GM23248 (cell line): ENCODE results near the gene ATP5PO. TPM values are rescaled to one million over a fixed set of nuclear protein-coding genes. Genes with fewer than 3 reads are reported as not detected.

Source experiments
- DNase-seq: peaks from one replicate; pipeline ENCODE4 v3.0.0-alpha.2; 2015
- H2AFZ ChIP-seq: fragments of 200-600 bp; sonication (generic); 2 replicates; pipeline ENCODE4 v1.6.1; 2016; ENCODE audit warnings: antibody characterized with exemption
- H3F3A ChIP-seq: fragments of 200-600 bp; sonication (generic); 2 replicates; pipeline ENCODE4 v1.6.1; 2016; ENCODE audit warnings: mild to moderate bottlenecking, antibody characterized with exemption, mixed run types; ENCODE audit not compliant: insufficient read depth
- H3K27ac ChIP-seq: fragments of 200-600 bp; sonication (generic); 2 replicates; pipeline ENCODE4 v1.5.1; 2016; ENCODE audit warnings: mild to moderate bottlenecking
- H3K27me3 ChIP-seq: fragments of 200-600 bp; sonication (generic); replicated peaks from 2 replicates; pipeline ENCODE4 v1.6.1; 2016; ENCODE audit warnings: mild to moderate bottlenecking; ENCODE audit not compliant: insufficient read depth
- H3K36me3 ChIP-seq: fragments of 200-600 bp; sonication (generic); 2 replicates; pipeline ENCODE4 v1.6.1; 2016; ENCODE audit warnings: low read depth, mild to moderate bottlenecking
- H3K4me1 ChIP-seq: fragments of 200-600 bp; sonication (generic); 2 replicates; pipeline ENCODE4 v1.6.1; 2016; ENCODE audit warnings: mild to moderate bottlenecking; ENCODE audit not compliant: insufficient read depth
- H3K4me2 ChIP-seq: fragments of 200-600 bp; sonication (generic); one replicate; pipeline ENCODE4 v1.6.1; 2016; ENCODE audit warnings: mild to moderate bottlenecking; ENCODE audit not compliant: unreplicated experiment
- H3K4me3 ChIP-seq: fragments of 200-600 bp; sonication (generic); 2 replicates; pipeline ENCODE4 v1.5.1; 2016; ENCODE audit warnings: mild to moderate bottlenecking
- H3K79me2 ChIP-seq: fragments of 200-600 bp; sonication (generic); 2 replicates; pipeline ENCODE4 v1.6.1; 2016; ENCODE audit warnings: mild to moderate bottlenecking; ENCODE audit not compliant: insufficient read depth
- H3K9ac ChIP-seq: fragments of 200-600 bp; sonication (generic); 2 replicates; pipeline ENCODE4 v1.6.1; 2016; ENCODE audit warnings: mild to moderate bottlenecking
- H3K9me2 ChIP-seq: fragments of 200-600 bp; sonication (generic); 2 replicates; pipeline ENCODE4 v1.6.1; 2016; ENCODE audit warnings: mixed run types, mild to moderate bottlenecking, moderate library complexity; ENCODE audit not compliant: insufficient read depth
- H3K9me3 ChIP-seq: fragments of 200-600 bp; sonication (generic); one replicate; pipeline ENCODE4 v1.6.1; 2017; ENCODE audit warnings: low read depth
- H4K20me1 ChIP-seq: fragments of 200-600 bp; sonication (generic); 2 replicates; pipeline ENCODE4 v1.6.0; 2016; ENCODE audit not compliant: insufficient read depth
- EZH2 ChIP-seq: fragments of 200-600 bp; sonication (generic); IDR thresholded peaks from 2 replicates; pipeline ENCODE4 v1.6.1; 2018; ENCODE audit warnings: antibody characterized with exemption, mild to moderate bottlenecking; ENCODE audit not compliant: insufficient read depth, poor library complexity, severe bottlenecking
- EZH2phosphoT487 ChIP-seq: fragments of 200-600 bp; sonication (generic); IDR thresholded peaks from 2 replicates; pipeline ENCODE4 v1.6.1; 2018; ENCODE audit warnings: antibody characterized with exemption, moderate library complexity, mild to moderate bottlenecking, low read depth; ENCODE audit not compliant: insufficient read depth
- WGBS, 2 experiments: methylation state at CpG; one replicate each; pipeline ENCODE4 v1.1.6; 2015 to 2017; ENCODE audit warnings: low lambda C conversion rate in 2 of 2, low coverage in 1 of 2; ENCODE audit errors: missing lambda C conversion rate in 2 of 2; 5-methylcytosine and 5-hydroxymethylcytosine counted together
- in situ Hi-C: fragments of 300-500 bp; cut with MboI; formaldehyde crosslinking; loops from 2 replicates; pipeline ENCODE4 v1.15.0; 2020
- polyA plus RNA-seq: library from polyadenylated mRNA; unstranded; fragments of >200 nt; fragmentation: Nextera tagmentation; extraction: Ambion mirVana; gene quantifications from 2 replicates; pipeline ENCODE4 v1.2.1, GENCODE V29; 2016
- total RNA-seq: library from RNA; depleted of rRNA; stranded (reverse); fragments of >200 nt; shearing (Covaris generic); gene quantifications from 2 replicates; pipeline ENCODE4 v1.2.3, GENCODE V29; 2014

ATP5PO gene
- total and polyA plus RNA-seq, 2 experiments from 2014 or later: 122 to 237 TPM

DNA sequence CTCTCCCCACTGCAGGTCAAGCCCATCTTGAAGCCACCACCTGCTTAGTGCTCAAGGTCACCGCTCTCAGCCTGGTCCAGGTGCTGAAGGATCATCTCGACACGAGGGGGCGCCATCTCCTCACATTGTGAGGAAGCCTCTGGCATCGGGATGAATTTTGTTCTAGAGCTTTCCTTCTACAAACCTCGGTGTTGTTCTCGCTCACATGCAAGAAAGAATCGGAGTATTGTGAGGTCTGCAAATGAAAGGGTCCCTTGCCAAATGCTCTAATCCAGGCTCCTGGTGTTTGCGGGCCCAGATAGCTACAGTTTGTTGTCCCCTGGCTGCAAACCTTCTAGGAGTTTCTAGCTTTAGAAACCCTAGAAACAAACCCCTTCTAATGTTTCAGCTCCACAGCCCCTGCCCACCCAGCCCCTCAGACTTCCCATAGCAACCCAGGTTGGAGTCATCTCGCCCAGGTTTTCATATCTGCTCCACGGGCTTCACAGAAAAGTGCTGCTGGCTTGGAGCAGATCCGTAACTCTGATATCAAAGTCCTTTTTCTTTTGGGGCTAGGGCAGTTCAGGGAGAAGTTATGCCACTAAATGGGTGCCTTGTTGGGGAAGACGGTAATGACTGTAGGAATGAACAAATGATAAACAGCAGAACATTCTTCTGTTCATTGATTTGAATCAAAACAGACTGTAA is 8.6 kb upstream of the ATP5PO start:
- no peaks in the 10 kb centered on the region for H3K27me3 ChIP-seq
- in situ Hi-C loops: loop anchor here (25.0 kb wide), 1 partner anchor 713 kb away; no protein-coding TSS in a partner anchor
- H3K9me2 ChIP-seq: no peaks in the 10 kb centered on the region
- no peaks in the 10 kb centered on the region for H3K4me1 ChIP-seq
- peak; percentile 88 for DNase-seq
- H3K4me3 ChIP-seq: no peak overlapping the region
- H3K79me2 ChIP-seq: no peaks in the 10 kb centered on the region
- H4K20me1 ChIP-seq: no peaks in the 10 kb centered on the region
- H3K9ac ChIP-seq: no peak overlapping the region
- no peaks in the 10 kb centered on the region for H3K9me3 ChIP-seq
- TF ChIP-seq EZH2phosphoT487 (no peak), EZH2 (no peak)
- H3K27ac ChIP-seq: no peak overlapping the region
- H3F3A ChIP-seq: no peaks in the 10 kb centered on the region
- H3K36me3 ChIP-seq: no peaks in the 10 kb centered on the region
- peak overlapping the region; percentile 63 for H2AFZ ChIP-seq
- peak overlapping the region; percentile 62 for H3K4me2 ChIP-seq
- 9 to 13% methylated on average over 13 of the region's 13 CpGs for WGBS, 2 experiments

DNA sequence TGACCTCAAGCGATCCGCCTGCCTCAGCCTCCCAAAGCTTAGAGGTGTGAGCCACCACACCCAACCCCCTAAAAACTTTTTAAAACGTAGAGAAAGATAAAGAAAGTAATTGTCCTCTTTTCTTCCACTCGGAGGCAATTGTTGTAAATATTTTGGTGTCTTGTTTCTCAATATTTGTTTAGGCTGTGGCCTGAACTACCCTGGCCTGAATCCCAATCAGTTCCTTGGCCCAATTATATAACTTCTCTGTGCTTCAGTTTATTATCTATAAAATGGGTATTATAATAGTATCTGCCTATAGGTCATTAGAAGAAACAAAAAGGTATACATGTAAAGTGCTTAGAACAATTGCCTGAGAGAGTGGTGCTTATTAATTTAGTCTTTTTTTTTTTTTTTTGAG is 1.8 kb upstream of the ATP5PO start:
- Histone ChIP-seq H3K27me3 (no peaks in the 10 kb centered on the region), H3K4me3 (no peak overlapping the region), H4K20me1 (no peaks in the 10 kb centered on the region), H3K4me1 (peaks cover 10% of the 10 kb centered on the region; the same call in 1 of the 2 replicates), H3K79me2 (peaks cover 31% of the 10 kb centered on the region), H3F3A (no peaks in the 10 kb centered on the region), H3K9me2 (no peaks in the 10 kb centered on the region), H3K36me3 (peaks cover 9% of the 10 kb centered on the region; the same call in 1 of the 2 replicates), H2AFZ (peak overlapping the region; percentile 100; the same call in 1 of the 2 replicates), H3K4me2 (no peak overlapping the region), H3K9ac (no peak overlapping the region), H3K9me3 (no peaks in the 10 kb centered on the region), H3K27ac (no peak overlapping the region)
- TF ChIP-seq EZH2: no peak
- no peak for TF ChIP-seq EZH2phosphoT487
- 74 to 75% methylated on average over 4 of the region's 4 CpGs for WGBS, 2 experiments
- in situ Hi-C loops: loop anchor here (25.0 kb wide), 1 partner anchor 720 kb away; no protein-coding TSS in a partner anchor
- no peak for DNase-seq

DNA sequence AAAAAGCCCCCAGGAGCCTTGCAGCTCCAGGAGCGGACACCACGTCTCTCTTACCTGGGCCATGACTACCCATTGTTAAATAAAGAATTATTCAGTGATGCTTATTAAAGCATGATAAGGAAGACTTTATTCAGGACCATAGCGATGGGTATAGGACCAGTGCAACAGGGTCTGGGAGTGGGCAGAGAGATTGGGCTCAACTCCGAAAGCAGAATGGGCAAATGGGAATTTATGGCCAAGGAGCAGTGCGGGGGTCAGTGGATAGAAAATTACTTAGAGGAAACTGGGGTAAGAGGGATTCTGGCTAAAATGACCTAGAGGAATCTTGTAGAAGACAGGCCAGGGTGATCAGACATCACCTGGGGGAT is 580 bp upstream of the ATP5PO start:
- TF ChIP-seq EZH2phosphoT487 (no peak), EZH2 (no peak)
- peaks cover 10% of the 10 kb centered on the region; the same call in 1 of the 2 replicates for H3K4me1 ChIP-seq
- H2AFZ ChIP-seq: peak overlapping the region; percentile 100
- peak overlapping the region; percentile 86 for H3K9ac ChIP-seq
- peaks cover 19% of the 10 kb centered on the region; the same call in 1 of the 2 replicates for H3K36me3 ChIP-seq
- no peak overlapping the region for H3K27ac ChIP-seq
- H3K79me2 ChIP-seq: peaks cover 31% of the 10 kb centered on the region
- in situ Hi-C loops: loop anchor here (25.0 kb wide), 1 partner anchor 721 kb away; no protein-coding TSS in a partner anchor
- no peaks in the 10 kb centered on the region for H3K9me3 ChIP-seq
- H3F3A ChIP-seq: no peaks in the 10 kb centered on the region
- peak overlapping the region; percentile 93 for H3K4me2 ChIP-seq
- no peaks in the 10 kb centered on the region for H3K27me3 ChIP-seq
- no peaks in the 10 kb centered on the region for H4K20me1 ChIP-seq
- H3K4me3 ChIP-seq: peak overlapping the region; percentile 96
- WGBS, 2 experiments: 57 to 59% methylated on average over 5 of the region's 5 CpGs
- H3K9me2 ChIP-seq: no peaks in the 10 kb centered on the region
- no peak for DNase-seq

DNA sequence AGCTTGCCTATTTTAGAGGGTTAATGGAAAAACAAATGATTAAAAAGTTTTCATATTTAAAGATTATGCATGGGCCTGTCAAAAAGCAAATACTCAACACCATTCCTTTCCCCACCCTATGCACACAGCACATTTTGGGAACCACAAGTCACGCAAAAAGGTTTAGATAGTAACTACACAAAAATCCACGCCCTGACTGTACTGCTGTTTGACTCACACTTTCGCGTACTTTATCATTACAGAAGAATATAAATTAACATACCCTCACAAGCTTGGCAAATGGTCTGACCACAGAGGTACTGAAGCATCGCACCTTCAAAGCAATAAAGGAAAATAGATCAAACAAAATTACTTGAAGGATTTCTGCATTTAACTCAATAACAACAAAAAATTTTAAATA is 1.4 kb downstream of the ATP5PO start:
- Histone ChIP-seq H3F3A (no peaks in the 10 kb centered on the region), H3K4me2 (peak overlapping the region; percentile 90), H3K79me2 (peaks cover 34% of the 10 kb centered on the region), H3K4me3 (peak overlapping the region; percentile 96), H4K20me1 (no peaks in the 10 kb centered on the region), H2AFZ (no peak overlapping the region), H3K9me3 (no peaks in the 10 kb centered on the region), H3K27ac (no peak overlapping the region), H3K4me1 (peaks cover 10% of the 10 kb centered on the region; the same call in 1 of the 2 replicates), H3K9me2 (no peaks in the 10 kb centered on the region), H3K36me3 (peaks cover 27% of the 10 kb centered on the region), H3K27me3 (no peaks in the 10 kb centered on the region), H3K9ac (peak overlapping the region; percentile 86; the same call in 1 of the 2 replicates)
- peak; percentile 6 for DNase-seq
- TF ChIP-seq EZH2 (no peak), EZH2phosphoT487 (no peak)
- 96 to 97% methylated on average over 5 of the region's 5 CpGs for WGBS, 2 experiments
- in situ Hi-C loops: loop anchor here (25.0 kb wide), 1 partner anchor 723 kb away; no protein-coding TSS in a partner anchor
